ENCODE data around the gene RNPEP.

The RNPEP gene

GRCh38 chr1:202036595-202037387 is 54.3 kb downstream of the RNPEP start:
- Histone ChIP-seq H2AFZ (ENCODE audit: low read length) (no peak overlapping the region), H3K9me3 (ENCODE audit: insufficient read depth, low read depth, low read length) (no peaks in the 10 kb centered on the region), H3K27me3 (ENCODE audit: insufficient read depth, low read length, poor library complexity, severe bottlenecking) (no peaks in the 10 kb centered on the region), H3K4me2 (ENCODE audit: low read depth, low read length, poor library complexity, severe bottlenecking) (no peak overlapping the region), H3K36me3 (ENCODE audit: insufficient read depth, low read length) (no peaks in the 10 kb centered on the region), H4K20me1 (ENCODE audit: insufficient read depth, low read length, poor library complexity, severe bottlenecking) (no peaks in the 10 kb centered on the region), H3K9ac (ENCODE audit: low read depth, low read length, poor library complexity, severe bottlenecking) (no peak overlapping the region), H3K4me1 (ENCODE audit: insufficient read depth, low read length, poor library complexity, severe bottlenecking) (no peaks in the 10 kb centered on the region), H3K4me3 (ENCODE audit: low read length, poor library complexity, severe bottlenecking) (no peak overlapping the region), H3F3A (ENCODE audit: low read depth) (no peaks in the 10 kb centered on the region), H3K9me2 (replicated peaks; ENCODE audit: low read depth, low read length) (no peaks in the 10 kb centered on the region), H3K79me2 (ENCODE audit: insufficient read depth, low read length) (no peaks in the 10 kb centered on the region)
- no peak for TF ChIP-seq CTCF (conservative IDR thresholded peaks at IDR 0.05; ENCODE audit: low read length)
- no peak for TF ChIP-seq EZH2phosphoT487 (IDR thresholded peaks at IDR 0.05; ENCODE audit: borderline replicate concordance)

- Histone ChIP-seq H3K4me1 (ENCODE audit: insufficient read depth, low read length, poor library complexity, severe bottlenecking) (no peaks in the 10 kb centered on the region), H3K9me2 (replicated peaks; ENCODE audit: low read depth, low read length) (no peaks in the 10 kb centered on the region), H3F3A (ENCODE audit: low read depth) (no peaks in the 10 kb centered on the region), H3K4me3 (ENCODE audit: low read length, poor library complexity, severe bottlenecking) (no peak overlapping the region), H3K79me2 (ENCODE audit: insufficient read depth, low read length) (no peaks in the 10 kb centered on the region), H3K9ac (ENCODE audit: low read depth, low read length, poor library complexity, severe bottlenecking) (no peak overlapping the region), H3K9me3 (ENCODE audit: insufficient read depth, low read depth, low read length) (no peaks in the 10 kb centered on the region), H3K27me3 (ENCODE audit: insufficient read depth, low read length, poor library complexity, severe bottlenecking) (no peaks in the 10 kb centered on the region), H4K20me1 (ENCODE audit: insufficient read depth, low read length, poor library complexity, severe bottlenecking) (no peaks in the 10 kb centered on the region), H3K36me3 (ENCODE audit: insufficient read depth, low read length) (no peaks in the 10 kb centered on the region), H2AFZ (ENCODE audit: low read length) (no peak overlapping the region), H3K4me2 (ENCODE audit: low read depth, low read length, poor library complexity, severe bottlenecking) (no peak overlapping the region)
- TF ChIP-seq EZH2phosphoT487 (IDR thresholded peaks at IDR 0.05; ENCODE audit: borderline replicate concordance), result no peak
- no peak for TF ChIP-seq CTCF (conservative IDR thresholded peaks at IDR 0.05; ENCODE audit: low read length)
These were observed 55.4 kb downstream of the RNPEP start for GRCh38 chr1:202037706-202038296.

- Histone ChIP-seq H3K9ac (ENCODE audit: low read depth, low read length, poor library complexity, severe bottlenecking) (no peak overlapping the region), H3K4me1 (ENCODE audit: insufficient read depth, low read length, poor library complexity, severe bottlenecking) (no peaks in the 10 kb centered on the region), H3K4me2 (ENCODE audit: low read depth, low read length, poor library complexity, severe bottlenecking) (no peak overlapping the region), H3K36me3 (ENCODE audit: insufficient read depth, low read length) (no peaks in the 10 kb centered on the region), H3K27me3 (ENCODE audit: insufficient read depth, low read length, poor library complexity, severe bottlenecking) (no peaks in the 10 kb centered on the region), H3K9me3 (ENCODE audit: insufficient read depth, low read depth, low read length) (no peaks in the 10 kb centered on the region), H4K20me1 (ENCODE audit: insufficient read depth, low read length, poor library complexity, severe bottlenecking) (no peaks in the 10 kb centered on the region), H3K4me3 (ENCODE audit: low read length, poor library complexity, severe bottlenecking) (no peak overlapping the region), H3K79me2 (ENCODE audit: insufficient read depth, low read length) (no peaks in the 10 kb centered on the region), H2AFZ (ENCODE audit: low read length) (no peak overlapping the region), H3F3A (ENCODE audit: low read depth) (no peaks in the 10 kb centered on the region), H3K9me2 (replicated peaks; ENCODE audit: low read depth, low read length) (no peaks in the 10 kb centered on the region)
- no peak for TF ChIP-seq EZH2phosphoT487 (IDR thresholded peaks at IDR 0.05; ENCODE audit: borderline replicate concordance)
- TF ChIP-seq CTCF (conservative IDR thresholded peaks at IDR 0.05; ENCODE audit: low read length), result no peak
These were observed 56.4 kb downstream of the RNPEP start for GRCh38 chr1:202038688-202039346.
